Upper lobe of left lung (tissue), 6 donors: ENCODE measurements around the gene ABCB11. TPM values are rescaled to one million over a fixed set of nuclear protein-coding genes. Genes with fewer than 3 reads are reported as not detected.
A peak's percentile ranks its signal among the peaks of the same experiment; 100 is the strongest.

Source experiments
- ATAC-seq, 2 donors: fragments of 200-7000 bp; cut with Tn5 transposase; one replicate each; pipeline ENCODE4 v1.9.1; 2022; ENCODE audit warnings: mild to moderate bottlenecking in 2 of 2, moderate library complexity in 2 of 2; ENCODE audit not compliant: low FRiP score in 2 of 2
- DNase-seq, 2 donors: peaks; one replicate each; pipeline ENCODE4 v3.0.0-alpha.2; 2019 to 2020
- H3K27ac ChIP-seq, 4 donors: fragments of 200-600 bp; sonication (generic); one replicate each; pipeline ENCODE4 v1.5.1; 2016 to 2019
- H3K27me3 ChIP-seq, 4 donors: fragments of 200-600 bp; sonication (generic); one replicate each; pipeline ENCODE4 v1.5.1; 2017 to 2019
- H3K36me3 ChIP-seq, 4 donors: fragments of 200-600 bp; sonication (generic); one replicate each; pipeline ENCODE4 v1.5.1; 2016 to 2019
- H3K4me1 ChIP-seq, 4 donors: fragments of 200-600 bp; sonication (generic); one replicate each; pipeline ENCODE4 v1.5.1; 2018 to 2019
- H3K4me3 ChIP-seq, 4 donors: fragments of 200-600 bp; sonication (generic); one replicate each; pipeline ENCODE4 v1.5.1; 2017 to 2019; ENCODE audit warnings: mild to moderate bottlenecking in 2 of 4, moderate library complexity in 1 of 4
- H3K9me3 ChIP-seq, 4 donors: fragments of 200-600 bp; sonication (generic); one replicate each; pipeline ENCODE4 v1.5.1; 2018 to 2019
- EP300 ChIP-seq, 4 donors: sonication (generic); formaldehyde crosslinking; IDR thresholded peaks; one replicate each; pipeline ENCODE4 v1.5.1; 2017; ENCODE audit warnings: antibody characterized with exemption in 4 of 4, control low read depth in 2 of 4
- POLR2A ChIP-seq, 4 donors: fragments of 450-650 bp; IDR thresholded peaks; one replicate each; pipeline ENCODE4 v1.5.1; 2016 to 2017; ENCODE audit warnings: antibody characterized with exemption in 4 of 4, mild to moderate bottlenecking in 2 of 4
- POLR2AphosphoS5 ChIP-seq, 2 donors: sonication (generic); formaldehyde crosslinking; IDR thresholded peaks; one replicate each; pipeline ENCODE4 v1.5.1; 2017; ENCODE audit warnings: antibody characterized with exemption in 2 of 2
- WGBS, 2 donors: methylation state at CpG; one replicate each; pipeline ENCODE4 v1.1.5; 2017 to 2018; 5-methylcytosine and 5-hydroxymethylcytosine counted together
- total RNA-seq, 6 donors: library from RNA; depleted of rRNA in 4 of 6; stranded (reverse); fragments of >200 nt in 4 of 6; gene quantifications; one replicate each; pipeline versions ENCODE4 v1.1.0 to v1.2.1, GENCODE V29; 2016 to 2021
- TF ChIP-seq, protein P1 (sequence below), 6 experiments: fragments of 450-650 bp in 4 of 6; fragments of 200-600 bp in 2 of 6; sonication (generic) in 2 of 6; IDR thresholded peaks; one replicate each; pipeline ENCODE4 v1.5.1; 2016 to 2019; ENCODE audit warnings: antibody characterized with exemption in 6 of 6
- donor health status: DM: no; HTN: no; CAD: no; lungs with moderate emphysema.
- donor health status: DM: no; HTN: yes; CAD: no; lungs with severe emphysema.

ABCB11 gene
- total RNA-seq = 1 to 10 TPM in 1 of 6 donors, under 1 TPM in 1, not detected in 4; 0.03 to 3.6 TPM

GRCh38 chr2:169031202-169031601 is at the start of gene ABCB11:
ABCB11 (minus strand) TSS chr2:169031324; CDS start chr2:169018125, 13,199 bp downstream.
- Histone ChIP-seq H3K36me3 (no peaks in the 10 kb centered on the region), H3K4me1 (no peaks in the 10 kb centered on the region), H3K9me3 (no peaks in the 10 kb centered on the region), H3K27me3 (no peaks in the 10 kb centered on the region), H3K27ac (no peak within 1 kb of the TSS), H3K4me3 (no peak within 1 kb of the TSS)
- no peak for TF ChIP-seq POLR2AphosphoS5 (IDR thresholded peaks at IDR 0.05)
- TF ChIP-seq, protein P1, sequence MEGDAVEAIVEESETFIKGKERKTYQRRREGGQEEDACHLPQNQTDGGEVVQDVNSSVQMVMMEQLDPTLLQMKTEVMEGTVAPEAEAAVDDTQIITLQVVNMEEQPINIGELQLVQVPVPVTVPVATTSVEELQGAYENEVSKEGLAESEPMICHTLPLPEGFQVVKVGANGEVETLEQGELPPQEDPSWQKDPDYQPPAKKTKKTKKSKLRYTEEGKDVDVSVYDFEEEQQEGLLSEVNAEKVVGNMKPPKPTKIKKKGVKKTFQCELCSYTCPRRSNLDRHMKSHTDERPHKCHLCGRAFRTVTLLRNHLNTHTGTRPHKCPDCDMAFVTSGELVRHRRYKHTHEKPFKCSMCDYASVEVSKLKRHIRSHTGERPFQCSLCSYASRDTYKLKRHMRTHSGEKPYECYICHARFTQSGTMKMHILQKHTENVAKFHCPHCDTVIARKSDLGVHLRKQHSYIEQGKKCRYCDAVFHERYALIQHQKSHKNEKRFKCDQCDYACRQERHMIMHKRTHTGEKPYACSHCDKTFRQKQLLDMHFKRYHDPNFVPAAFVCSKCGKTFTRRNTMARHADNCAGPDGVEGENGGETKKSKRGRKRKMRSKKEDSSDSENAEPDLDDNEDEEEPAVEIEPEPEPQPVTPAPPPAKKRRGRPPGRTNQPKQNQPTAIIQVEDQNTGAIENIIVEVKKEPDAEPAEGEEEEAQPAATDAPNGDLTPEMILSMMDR (IDR thresholded peaks at IDR 0.05) = no peak
- no peak for TF ChIP-seq EP300 (IDR thresholded peaks at IDR 0.05)
- no peak for TF ChIP-seq POLR2A (IDR thresholded peaks at IDR 0.05)
- DNase-seq (no peak), ATAC-seq (no peak)
- 68 to 74% methylated on average over 3 of the region's 3 CpGs for WGBS, 2 donors

- peak in 1 of 2 donors; percentile 43 for DNase-seq
- H3K27ac ChIP-seq = peak overlapping the region in 1 of 4 donors; percentile 36
- WGBS, 2 donors = 69 to 81% methylated on average over 2 of the region's 2 CpGs
- TF ChIP-seq, protein P1 (IDR thresholded peaks at IDR 0.05) = no peak
- TF ChIP-seq POLR2A (IDR thresholded peaks at IDR 0.05) (no peak), EP300 (IDR thresholded peaks at IDR 0.05) (no peak), POLR2AphosphoS5 (IDR thresholded peaks at IDR 0.05) (no peak)
- peaks cover 0 to 4% (median 0%) of the 10 kb centered on the region in 4 donors for H3K4me1 ChIP-seq
- ATAC-seq = peak; percentile 57 to 58
- no peaks in the 10 kb centered on the region for H3K36me3 ChIP-seq
- no peaks in the 10 kb centered on the region for H3K9me3 ChIP-seq
- no peaks in the 10 kb centered on the region for H3K27me3 ChIP-seq
- H3K4me3 ChIP-seq = no peak overlapping the region
These were observed 49.3 kb upstream of the ABCB11 start for GRCh38 chr2:169080250-169081069.

- no peak overlapping the region for H3K27ac ChIP-seq
These were observed 46.6 kb upstream of the ABCB11 start for GRCh38 chr2:169077674-169078240.

GRCh38 chr2:169073963-169074751 is 43.0 kb upstream of the ABCB11 start:
- H3K27ac ChIP-seq = peak overlapping the region in 2 of 4 donors; percentile 32 to 76
- H3K9me3 ChIP-seq = no peaks in the 10 kb centered on the region
- ATAC-seq (no peak), DNase-seq (no peak)
- H3K36me3 ChIP-seq = no peaks in the 10 kb centered on the region
- TF ChIP-seq, protein P1 (IDR thresholded peaks at IDR 0.05) = no peak
- TF ChIP-seq POLR2A (IDR thresholded peaks at IDR 0.05) (no peak), EP300 (IDR thresholded peaks at IDR 0.05) (no peak)
- WGBS, 2 donors = 87 to 88% methylated on average over 9 of the region's 9 CpGs
- peaks cover 0 to 4% (median 0%) of the 10 kb centered on the region in 4 donors for H3K4me1 ChIP-seq
- no peaks in the 10 kb centered on the region for H3K27me3 ChIP-seq
- no peak overlapping the region for H3K4me3 ChIP-seq

More at GRCh38 chr2:169077674-169078240, 46.6 kb upstream of the ABCB11 start:
- Histone ChIP-seq H3K27me3 (no peaks in the 10 kb centered on the region), H3K4me3 (no peak overlapping the region), H3K36me3 (no peaks in the 10 kb centered on the region), H3K9me3 (no peaks in the 10 kb centered on the region), H3K4me1 (peaks cover 0 to 4% (median 2%) of the 10 kb centered on the region in 4 donors)
- ATAC-seq = no peak
- TF ChIP-seq POLR2AphosphoS5 (IDR thresholded peaks at IDR 0.05) (no peak), POLR2A (IDR thresholded peaks at IDR 0.05) (no peak), EP300 (IDR thresholded peaks at IDR 0.05) (no peak)
- TF ChIP-seq, protein P1 (IDR thresholded peaks at IDR 0.05) = no peak
- 41 to 56% methylated on average over 2 of the region's 2 CpGs for WGBS, 2 donors
- no peak for DNase-seq
